GM23338 (cell line): ENCODE measurements around the gene CEACAM18. TPM values are rescaled to one million over a fixed set of nuclear protein-coding genes. Genes with fewer than 3 reads are reported as not detected.

Source experiments
- ATAC-seq: fragments of 200-7000 bp; cut with Tn5 transposase; 3 replicates; pipeline ENCODE4 v1.9.1; 2020
- DNase-seq: peaks from one replicate; pipeline ENCODE4 v3.0.0-alpha.2; 2015; ENCODE audit warnings: low spot score
- H2AFZ ChIP-seq: fragments of 200-600 bp; sonication (generic); 2 replicates; pipeline ENCODE4 v1.8.0; 2016; ENCODE audit warnings: antibody characterized with exemption, mild to moderate bottlenecking, moderate library complexity
- H3F3A ChIP-seq: fragments of 200-600 bp; sonication (generic); replicated peaks from 2 replicates; pipeline ENCODE4 v1.8.0; 2017; ENCODE audit warnings: antibody characterized with exemption, mixed run types, low read depth
- H3K27ac ChIP-seq: fragments of 200-600 bp; sonication (generic); 2 replicates; pipeline ENCODE4 v1.6.1; 2016; ENCODE audit warnings: low read depth
- H3K27me3 ChIP-seq: fragments of 200-600 bp; sonication (generic); 2 replicates; pipeline ENCODE4 v1.8.0; 2016; ENCODE audit warnings: mild to moderate bottlenecking, mixed run types, moderate library complexity; ENCODE audit not compliant: insufficient read depth
- H3K36me3 ChIP-seq: fragments of 200-600 bp; sonication (generic); 2 replicates; pipeline ENCODE4 v1.8.0; 2016; ENCODE audit warnings: mild to moderate bottlenecking; ENCODE audit not compliant: insufficient read depth
- H3K4me1 ChIP-seq: fragments of 200-600 bp; sonication (generic); 2 replicates; pipeline ENCODE4 v1.8.0; 2016; ENCODE audit warnings: mild to moderate bottlenecking, moderate library complexity; ENCODE audit not compliant: insufficient read depth
- H3K4me2 ChIP-seq: fragments of 200-600 bp; sonication (generic); 2 replicates; pipeline ENCODE4 v1.7.1; 2017; ENCODE audit warnings: mixed run types
- H3K4me3 ChIP-seq: fragments of 200-600 bp; sonication (generic); 2 replicates; pipeline ENCODE4 v1.6.1; 2016; ENCODE audit warnings: mixed run types
- H3K79me2 ChIP-seq: fragments of 200-600 bp; sonication (generic); replicated peaks from 2 replicates; pipeline ENCODE4 v1.8.0; 2017; ENCODE audit warnings: mild to moderate bottlenecking; ENCODE audit not compliant: insufficient read depth
- H3K9me2 ChIP-seq: fragments of 200-600 bp; sonication (generic); 2 replicates; pipeline ENCODE4 v1.8.0; 2017; ENCODE audit not compliant: insufficient read depth
- H4K20me1 ChIP-seq: fragments of 200-600 bp; sonication (generic); replicated peaks from 2 replicates; pipeline ENCODE4 v1.8.0; 2017; ENCODE audit warnings: mild to moderate bottlenecking; ENCODE audit not compliant: insufficient read depth
- H3K27ac Mint-ChIP-seq: 2 replicates; pipeline ENCODE4 v1.8.0; 2020; ENCODE audit warnings: inconsistent platforms, mild to moderate bottlenecking, moderate library complexity, mixed read lengths
- H3K27me3 Mint-ChIP-seq: 3 replicates; pipeline ENCODE4 v1.8.0; 2022; ENCODE audit warnings: low read depth, mild to moderate bottlenecking, moderate library complexity, mixed read lengths, inconsistent platforms; ENCODE audit not compliant: insufficient read depth, poor library complexity
- H3K36me3 Mint-ChIP-seq: 3 replicates; pipeline ENCODE4 v1.8.0; 2021; ENCODE audit warnings: low read depth, mild to moderate bottlenecking, inconsistent platforms, moderate library complexity, mixed read lengths
- H3K4me1 Mint-ChIP-seq: 3 replicates; pipeline ENCODE4 v1.8.0; 2020; ENCODE audit warnings: mild to moderate bottlenecking, inconsistent platforms, mixed read lengths
- H3K4me3 Mint-ChIP-seq: 3 replicates; pipeline ENCODE4 v1.8.0; 2021; ENCODE audit warnings: moderate library complexity, mild to moderate bottlenecking, inconsistent platforms, mixed read lengths
- H3K9me3 Mint-ChIP-seq: 3 replicates; pipeline ENCODE4 v1.8.0; 2020; ENCODE audit warnings: moderate library complexity, mild to moderate bottlenecking, inconsistent platforms, mixed read lengths
- CREB1 ChIP-seq: fragments of 250-450 bp; sonication (Bioruptor Pico); IDR thresholded peaks from 2 replicates; pipeline ENCODE4 v1.5.0; 2020; ENCODE audit warnings: low read depth, mild to moderate bottlenecking, moderate library complexity
- CTCF ChIP-seq, 2 experiments: fragments of 200-600 bp in 1 of 2; sonication (generic) in 1 of 2; conservative IDR thresholded peaks; 2 replicates each; pipeline versions ENCODE4 v1.5.1 to v1.6.1; 2016 to 2017; ENCODE audit warnings: antibody characterized with exemption in 2 of 2, low read depth in 2 of 2, mild to moderate bottlenecking in 2 of 2, moderate library complexity in 1 of 2
- ETS1 ChIP-seq: IDR thresholded peaks from 2 replicates; pipeline ENCODE4 v1.6.1; 2016; ENCODE audit warnings: antibody characterized with exemption
- EZH2 ChIP-seq: fragments of 200-600 bp; sonication (generic); IDR thresholded peaks from one replicate; pipeline ENCODE4 v1.8.0; 2017; ENCODE audit warnings: antibody characterized with exemption, mild to moderate bottlenecking, low read depth; ENCODE audit not compliant: unreplicated experiment
- EZH2phosphoT487 ChIP-seq: fragments of 200-600 bp; sonication (generic); IDR thresholded peaks from one replicate; pipeline ENCODE4 v1.8.1; 2018; ENCODE audit warnings: antibody characterized with exemption; ENCODE audit not compliant: unreplicated experiment
- JUNB ChIP-seq: IDR thresholded peaks from one replicate; pipeline ENCODE4 v1.6.1; 2016; ENCODE audit warnings: antibody characterized with exemption; ENCODE audit not compliant: unreplicated experiment
- NANOG ChIP-seq: IDR thresholded peaks from 2 replicates; pipeline ENCODE4 v1.6.1; 2016; ENCODE audit warnings: antibody characterized with exemption, borderline replicate concordance
- POLR2AphosphoS5 ChIP-seq: IDR thresholded peaks from 2 replicates; pipeline ENCODE4 v1.6.1; 2016; ENCODE audit warnings: antibody characterized with exemption, low read depth
- REST ChIP-seq: IDR thresholded peaks from one replicate; pipeline ENCODE4 v1.6.1; 2018; ENCODE audit warnings: antibody characterized with exemption; ENCODE audit not compliant: unreplicated experiment
- STAT1 ChIP-seq: IDR thresholded peaks from one replicate; pipeline ENCODE4 v1.6.1; 2016; ENCODE audit warnings: antibody characterized with exemption; ENCODE audit not compliant: unreplicated experiment
- ZNF114 ChIP-seq: fragments of 250-450 bp; sonication (Bioruptor Pico); IDR thresholded peaks from 2 replicates; pipeline ENCODE4 v1.5.0; 2020; ENCODE audit warnings: mild to moderate bottlenecking, moderate library complexity
- ZNF331 ChIP-seq: fragments of 250-450 bp; sonication (Bioruptor Pico); IDR thresholded peaks from 2 replicates; pipeline ENCODE4 v1.5.0; 2020; ENCODE audit warnings: low read depth, mild to moderate bottlenecking, moderate library complexity
- ZNF462 ChIP-seq: fragments of 250-450 bp; sonication (Bioruptor Pico); IDR thresholded peaks from 2 replicates; pipeline ENCODE4 v1.5.0; 2020; ENCODE audit warnings: mild to moderate bottlenecking, moderate library complexity
- polyA plus RNA-seq: library from polyadenylated mRNA; unstranded; fragments of >200 nt; fragmentation: Nextera tagmentation; extraction: Ambion mirVana; gene quantifications from 2 replicates; pipeline ENCODE4 v1.2.1, GENCODE V29; 2016
- total RNA-seq: library from RNA; depleted of rRNA; stranded (reverse); fragments of >200 nt; shearing (Covaris generic); gene quantifications from 2 replicates; pipeline ENCODE4 v1.2.3, GENCODE V29; 2014

CEACAM18 gene
- total and polyA plus RNA-seq, 2 experiments from 2014 or later: not detected

GRCh38 chr19:51505904-51506303 is 27.6 kb downstream of the CEACAM18 start:
- Histone ChIP-seq H3K27ac (no peak overlapping the region), H3F3A (no peaks in the 10 kb centered on the region), H3K4me2 (no peak overlapping the region), H3K79me2 (no peaks in the 10 kb centered on the region), H3K27me3 (no peaks in the 10 kb centered on the region), H2AFZ (no peak overlapping the region), H3K36me3 (no peaks in the 10 kb centered on the region), H3K9me2 (no peaks in the 10 kb centered on the region), H4K20me1 (no peaks in the 10 kb centered on the region), H3K4me1 (no peaks in the 10 kb centered on the region), H3K4me3 (no peak overlapping the region)
- Mint-ChIP-seq H3K27ac (no peak overlapping the region), H3K4me1 (no peaks in the 10 kb centered on the region), H3K9me3 (peaks cover 98% of the 10 kb centered on the region), H3K36me3 (peaks cover 24% of the 10 kb centered on the region), H3K27me3 (peaks cover 2% of the 10 kb centered on the region), H3K4me3 (no peak overlapping the region)
- no peak for TF ChIP-seq ETS1
- TF ChIP-seq REST: no peak
- no peak for TF ChIP-seq JUNB
- no peak for TF ChIP-seq ZNF114 (CRISPR knock-in tag)
- no peak for TF ChIP-seq POLR2AphosphoS5
- no peak for TF ChIP-seq CTCF (conservative IDR thresholded peaks at IDR 0.05; ENCODE audit: low read depth in 2 of 2)
- TF ChIP-seq NANOG: no peak
- no peak for TF ChIP-seq ZNF462 (CRISPR knock-in tag)
- no peak for TF ChIP-seq EZH2phosphoT487
- no peak for TF ChIP-seq CREB1
- TF ChIP-seq ZNF331 (CRISPR knock-in tag): no peak
- TF ChIP-seq EZH2: no peak
- TF ChIP-seq STAT1: no peak
- no peak for DNase-seq
- ATAC-seq: no peak
